Measurements from ENCODE around the gene CYSRT1.

CYSRT1 gene

GRCh38 chr9:137230705-137231371 is 5.9 kb downstream of the CYSRT1 start, which contains the start of gene SLC34A3:
SLC34A3 (plus strand) TSS chr9:137230901; CDS start chr9:137231703, 802 bp downstream.
- CTCF ChIA-PET: interaction anchor here (0.6 kb wide), 1 partner anchor 40 kb away, joined by 3 read pairs; no protein-coding TSS in a partner anchor
- no peak for DNase-seq
- Mint-ChIP-seq H3K4me1 (peaks cover 8% of the 10 kb centered on the region), H3K36me3 (no peaks in the 10 kb centered on the region), H3K27ac (no peak within 1 kb of the TSS), H3K4me3 (no peak within 1 kb of the TSS), H3K9me3 (no peaks in the 10 kb centered on the region), H3K27me3 (peaks cover 38% of the 10 kb centered on the region)

- no peak overlapping the region for H3K27ac Mint-ChIP-seq
- H3K9me3 Mint-ChIP-seq: no peaks in the 10 kb centered on the region
- peaks cover 5% of the 10 kb centered on the region for H3K4me1 Mint-ChIP-seq
- no peak for DNase-seq
- H3K4me3 Mint-ChIP-seq: no peak overlapping the region
- CTCF ChIA-PET: no interaction called here
- peaks cover 38% of the 10 kb centered on the region for H3K27me3 Mint-ChIP-seq
- no peaks in the 10 kb centered on the region for H3K36me3 Mint-ChIP-seq
Measured at GRCh38 chr9:137231372-137232039, 6.5 kb downstream of the CYSRT1 start.

GRCh38 chr9:137232101-137232500 is 7.1 kb downstream of the CYSRT1 start:
- CTCF ChIA-PET: no interaction called here
- peaks cover 6% of the 10 kb centered on the region for H3K4me1 Mint-ChIP-seq
- H3K27me3 Mint-ChIP-seq: peaks cover 38% of the 10 kb centered on the region
- no peak overlapping the region for H3K4me3 Mint-ChIP-seq
- H3K27ac Mint-ChIP-seq: no peak overlapping the region
- H3K36me3 Mint-ChIP-seq: no peaks in the 10 kb centered on the region
- DNase-seq: no peak
- H3K9me3 Mint-ChIP-seq: no peaks in the 10 kb centered on the region

GRCh38 chr9:137232510-137232909 is 7.5 kb downstream of the CYSRT1 start:
- CTCF ChIA-PET: no interaction called here
- DNase-seq: no peak
- Mint-ChIP-seq H3K27me3 (peaks cover 36% of the 10 kb centered on the region), H3K4me1 (peaks cover 6% of the 10 kb centered on the region), H3K4me3 (no peak overlapping the region), H3K9me3 (no peaks in the 10 kb centered on the region), H3K36me3 (no peaks in the 10 kb centered on the region), H3K27ac (no peak overlapping the region)

- CTCF ChIA-PET: no interaction called here
- peaks cover 7% of the 10 kb centered on the region for H3K4me1 Mint-ChIP-seq
- no peaks in the 10 kb centered on the region for H3K36me3 Mint-ChIP-seq
- H3K27ac Mint-ChIP-seq: no peak overlapping the region
- no peak overlapping the region for H3K4me3 Mint-ChIP-seq
- peaks cover 33% of the 10 kb centered on the region for H3K27me3 Mint-ChIP-seq
- no peaks in the 10 kb centered on the region for H3K9me3 Mint-ChIP-seq
- no peak for DNase-seq
Measured at GRCh38 chr9:137233143-137233980, 8.4 kb downstream of the CYSRT1 start.

- peaks cover 26% of the 10 kb centered on the region for H3K27me3 Mint-ChIP-seq
- H3K9me3 Mint-ChIP-seq: no peaks in the 10 kb centered on the region
- peaks cover 13% of the 10 kb centered on the region for H3K4me1 Mint-ChIP-seq
- no peak overlapping the region for H3K4me3 Mint-ChIP-seq
- no peak for DNase-seq
- CTCF ChIA-PET: no interaction called here
- no peak overlapping the region for H3K27ac Mint-ChIP-seq
- H3K36me3 Mint-ChIP-seq: no peaks in the 10 kb centered on the region
Measured at GRCh38 chr9:137234055-137234697, 9.2 kb downstream of the CYSRT1 start.

GRCh38 chr9:137234758-137235423 is 9.9 kb downstream of the CYSRT1 start:
- H3K36me3 Mint-ChIP-seq: no peaks in the 10 kb centered on the region
- CTCF ChIA-PET: interaction anchor here (0.8 kb wide), 1 partner anchor 15 kb away, joined by 4 read pairs; no protein-coding TSS in a partner anchor
- H3K9me3 Mint-ChIP-seq: no peaks in the 10 kb centered on the region
- peaks cover 22% of the 10 kb centered on the region for H3K27me3 Mint-ChIP-seq
- H3K4me1 Mint-ChIP-seq: peaks cover 19% of the 10 kb centered on the region
- DNase-seq: no peak
- H3K4me3 Mint-ChIP-seq: no peak overlapping the region
- no peak overlapping the region for H3K27ac Mint-ChIP-seq

GRCh38 chr9:137235424-137236237 is 10.7 kb downstream of the CYSRT1 start:
- peaks cover 18% of the 10 kb centered on the region for H3K27me3 Mint-ChIP-seq
- no peaks in the 10 kb centered on the region for H3K9me3 Mint-ChIP-seq
- no peak overlapping the region for H3K4me3 Mint-ChIP-seq
- CTCF ChIA-PET: interaction anchor here (0.8 to 2.5 kb wide), 13 partner anchors 10 to 188 kb away, joined by 3 to 45 read pairs (median 6); partner anchors contain the start of genes CYSRT1, DPP7, RNF224 and SAPCD2
- DNase-seq: no peak
- no peak overlapping the region for H3K27ac Mint-ChIP-seq
- H3K36me3 Mint-ChIP-seq: no peaks in the 10 kb centered on the region
- peaks cover 19% of the 10 kb centered on the region for H3K4me1 Mint-ChIP-seq

- CTCF ChIA-PET: interaction anchor here (0.6 to 2.5 kb wide), 29 partner anchors 11 to 189 kb away, joined by 3 to 45 read pairs (median 4); partner anchors contain the start of genes CYSRT1, DPP7, NELFB and RNF224
- Mint-ChIP-seq H3K36me3 (peaks cover 3% of the 10 kb centered on the region), H3K27me3 (peaks cover 21% of the 10 kb centered on the region), H3K27ac (no peak overlapping the region), H3K4me1 (peaks cover 22% of the 10 kb centered on the region), H3K9me3 (no peaks in the 10 kb centered on the region), H3K4me3 (no peak overlapping the region)
- DNase-seq: peak; percentile 95
Measured at GRCh38 chr9:137236238-137236935, 11.4 kb downstream of the CYSRT1 start.

- DNase-seq: no peak
- Mint-ChIP-seq H3K36me3 (peaks cover 4% of the 10 kb centered on the region), H3K9me3 (no peaks in the 10 kb centered on the region), H3K4me1 (peaks cover 22% of the 10 kb centered on the region), H3K4me3 (no peak overlapping the region), H3K27ac (no peak overlapping the region), H3K27me3 (peaks cover 18% of the 10 kb centered on the region)
- CTCF ChIA-PET: interaction anchor here (0.6 to 2.5 kb wide), 30 partner anchors 10 to 190 kb away, joined by 3 to 45 read pairs (median 4); partner anchors contain the start of genes CYSRT1, DPP7, NELFB and RNF224
Measured at GRCh38 chr9:137236936-137237421, 12.0 kb downstream of the CYSRT1 start.

- H3K9me3 Mint-ChIP-seq: no peaks in the 10 kb centered on the region
- peaks cover 15% of the 10 kb centered on the region for H3K36me3 Mint-ChIP-seq
- H3K27ac Mint-ChIP-seq: peak overlapping the region; percentile 71
- H3K4me1 Mint-ChIP-seq: peaks cover 32% of the 10 kb centered on the region
- H3K27me3 Mint-ChIP-seq: peaks cover 14% of the 10 kb centered on the region
- H3K4me3 Mint-ChIP-seq: no peak overlapping the region
- CTCF ChIA-PET: interaction anchor here (0.8 to 2.5 kb wide), 8 partner anchors 9 to 174 kb away, joined by 3 to 45 read pairs (median 6); partner anchors contain the start of genes CYSRT1, NELFB and RNF224
- no peak for DNase-seq
Measured at GRCh38 chr9:137237759-137238726, 13.1 kb downstream of the CYSRT1 start.

Measured in activated naive CD4-positive, alpha-beta T cell treated with anti-CD3 and anti-CD28 coated beads, Interleukin-2, amount 10 ng/mL, durations not matched to agents 7 days and 5 days (primary cell).